ENCODE results near the gene KIAA1328. TPM values are rescaled to one million over a fixed set of nuclear protein-coding genes. Genes with fewer than 3 reads are reported as not detected.

The KIAA1328 gene
- total RNA-seq, 1 donor, result 8.7 TPM

GRCh38 chr18:37064187-37064586 is 235.3 kb downstream of the KIAA1328 start:
- Histone ChIP-seq H3K4me1 (ENCODE audit: insufficient read depth, low read length) (no peaks in the 10 kb centered on the region), H2AFZ (ENCODE audit: low read length) (no peak overlapping the region)

GRCh38 chr18:37065254-37065653 is 236.3 kb downstream of the KIAA1328 start:
- no peaks in the 10 kb centered on the region for H3K9me3 ChIP-seq (ENCODE audit: low read depth, low read length)
- no peaks in the 10 kb centered on the region for H3K27me3 ChIP-seq (ENCODE audit: insufficient read depth, low read length)
- no peaks in the 10 kb centered on the region for H4K20me1 ChIP-seq (ENCODE audit: insufficient read depth, low read length)
- H3K79me2 ChIP-seq (ENCODE audit: insufficient read depth, low read length), result no peaks in the 10 kb centered on the region
- H3K27ac ChIP-seq (ENCODE audit: low read depth, low read length), result no peak overlapping the region
- no peak overlapping the region for H3K4me3 ChIP-seq (ENCODE audit: insufficient read depth, low read length)
- H3K4me2 ChIP-seq (ENCODE audit: insufficient read depth, low read length), result no peak overlapping the region
- no peaks in the 10 kb centered on the region for H3K4me1 ChIP-seq (ENCODE audit: insufficient read depth, low read length)
- H2AFZ ChIP-seq (ENCODE audit: low read length), result no peak overlapping the region
- no peak for TF ChIP-seq CTCF (IDR thresholded peaks at IDR 0.05; ENCODE audit: extremely low read depth, low read depth, low read length)
- no peaks in the 10 kb centered on the region for H3K36me3 ChIP-seq (ENCODE audit: insufficient read depth, low read length)
- no peak for DNase-seq (ENCODE audit: insufficient read length, low spot score, missing footprints)

More at GRCh38 chr18:37064187-37064586, 235.3 kb downstream of the KIAA1328 start:
- Histone ChIP-seq H3K9me3 (ENCODE audit: low read depth, low read length) (no peaks in the 10 kb centered on the region), H3K79me2 (ENCODE audit: insufficient read depth, low read length) (no peaks in the 10 kb centered on the region), H3K4me2 (ENCODE audit: insufficient read depth, low read length) (no peak overlapping the region), H4K20me1 (ENCODE audit: insufficient read depth, low read length) (no peaks in the 10 kb centered on the region), H3K4me3 (ENCODE audit: insufficient read depth, low read length) (no peak overlapping the region), H3K27ac (ENCODE audit: low read depth, low read length) (no peak overlapping the region), H3K36me3 (ENCODE audit: insufficient read depth, low read length) (no peaks in the 10 kb centered on the region), H3K27me3 (ENCODE audit: insufficient read depth, low read length) (no peaks in the 10 kb centered on the region)
- no peak for TF ChIP-seq CTCF (IDR thresholded peaks at IDR 0.05; ENCODE audit: extremely low read depth, low read depth, low read length)
- no peak for DNase-seq (ENCODE audit: insufficient read length, low spot score, missing footprints)

DNA sequence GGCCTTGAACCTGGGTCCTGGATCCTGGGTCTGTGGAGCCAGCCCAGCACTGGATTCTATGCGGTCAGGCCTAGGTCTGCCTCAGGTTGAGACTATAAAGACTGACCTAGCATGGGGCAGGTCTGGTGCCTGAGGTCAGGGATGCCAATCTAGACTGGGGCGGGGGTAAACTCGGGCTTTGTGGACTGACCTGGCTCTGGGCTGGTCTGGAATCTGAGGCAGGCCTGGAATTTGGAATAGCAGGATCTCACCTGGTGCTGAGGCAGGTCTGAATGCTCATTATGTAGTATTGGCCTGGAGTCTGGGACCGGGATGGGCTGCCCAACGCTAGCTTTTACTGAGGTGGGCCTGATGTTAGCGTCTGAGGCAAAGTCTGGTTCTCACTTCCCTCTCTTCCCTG is 256.0 kb downstream of the KIAA1328 start:
- no peak for DNase-seq (ENCODE audit: insufficient read length, low spot score, missing footprints)
- no peaks in the 10 kb centered on the region for H3K4me1 ChIP-seq (ENCODE audit: insufficient read depth, low read length)
- H3K79me2 ChIP-seq (ENCODE audit: insufficient read depth, low read length), result no peaks in the 10 kb centered on the region
- H3K27me3 ChIP-seq (ENCODE audit: insufficient read depth, low read length), result no peaks in the 10 kb centered on the region
- H3K4me3 ChIP-seq (ENCODE audit: insufficient read depth, low read length), result no peak overlapping the region
- H4K20me1 ChIP-seq (ENCODE audit: insufficient read depth, low read length), result no peaks in the 10 kb centered on the region
- no peak overlapping the region for H3K27ac ChIP-seq (ENCODE audit: low read depth, low read length)
- H2AFZ ChIP-seq (ENCODE audit: low read length), result no peak overlapping the region
- H3K36me3 ChIP-seq (ENCODE audit: insufficient read depth, low read length), result no peaks in the 10 kb centered on the region
- H3K9me3 ChIP-seq (ENCODE audit: low read depth, low read length), result no peaks in the 10 kb centered on the region
- no peak for TF ChIP-seq CTCF (IDR thresholded peaks at IDR 0.05; ENCODE audit: extremely low read depth, low read depth, low read length)
- H3K4me2 ChIP-seq (ENCODE audit: insufficient read depth, low read length), result no peak overlapping the region

- Histone ChIP-seq H3K79me2 (ENCODE audit: insufficient read depth, low read length) (no peaks in the 10 kb centered on the region), H3K4me2 (ENCODE audit: insufficient read depth, low read length) (no peak overlapping the region), H2AFZ (ENCODE audit: low read length) (no peak overlapping the region), H3K27me3 (ENCODE audit: insufficient read depth, low read length) (no peaks in the 10 kb centered on the region), H3K27ac (ENCODE audit: low read depth, low read length) (no peak overlapping the region), H3K9me3 (ENCODE audit: low read depth, low read length) (no peaks in the 10 kb centered on the region), H4K20me1 (ENCODE audit: insufficient read depth, low read length) (no peaks in the 10 kb centered on the region), H3K36me3 (ENCODE audit: insufficient read depth, low read length) (no peaks in the 10 kb centered on the region), H3K4me1 (ENCODE audit: insufficient read depth, low read length) (no peaks in the 10 kb centered on the region), H3K4me3 (ENCODE audit: insufficient read depth, low read length) (no peak overlapping the region)
- no peak for TF ChIP-seq CTCF (IDR thresholded peaks at IDR 0.05; ENCODE audit: extremely low read depth, low read depth, low read length)
- no peak for DNase-seq (ENCODE audit: insufficient read length, low spot score, missing footprints)
Measured at GRCh38 chr18:37085362-37085761, 256.4 kb downstream of the KIAA1328 start.

Data from osteoblast (primary cell).